B cell (primary cell): ENCODE measurements around the gene KHDC4. TPM values are rescaled to one million over a fixed set of nuclear protein-coding genes. Genes with fewer than 3 reads are reported as not detected.

Experiments used
- ATAC-seq: fragments of 200-7000 bp; cut with Tn5 transposase; one replicate; pipeline ENCODE4 v1.10.0; 2021; ENCODE audit warnings: low read depth, mild to moderate bottlenecking, moderate number of reproducible peaks, moderate library complexity
- CTCF ChIA-PET: fragments of 350-600 bp; sonication (Branson Sonifier 250); formaldehyde crosslinking; loops from one replicate; lab custom pipeline; 2021; ENCODE audit warnings: antibody characterized with exemption, inconsistent platforms; lab: Charles Lee
- POLR2A ChIA-PET: fragments of 350-600 bp; sonication (Branson Sonifier 250); formaldehyde crosslinking; loops from one replicate; lab custom pipeline; 2021; ENCODE audit warnings: antibody characterized with exemption; lab: Charles Lee
- DNase-seq: peaks from one replicate; pipeline ENCODE4 v3.0.0; 2013
- H2AFZ ChIP-seq: 2 replicates; pipeline ENCODE4 v1.6.1; 2012; ENCODE audit warnings: mild to moderate bottlenecking, low read depth, low read length; ENCODE audit not compliant: insufficient read depth, poor library complexity, severe bottlenecking
- H3K27ac ChIP-seq, 2 donors: 1 replicate in 1 of 2; 2 replicates in 1 of 2; pipeline ENCODE4 v1.5.1; 2012 to 2013; ENCODE audit warnings: low read length in 2 of 2, mild to moderate bottlenecking in 2 of 2, moderate library complexity in 1 of 2
- H3K27me3 ChIP-seq, 4 experiments: fragments of 200-600 bp in 1 of 4; sonication (generic) in 1 of 4; replicated peaks in 1 of 4; 1 replicate in 2 of 4; 2 replicates in 2 of 4; pipeline versions ENCODE4 v1.6.1 to v1.7.0; 2013 to 2016; ENCODE audit warnings: low read length in 3 of 4, mild to moderate bottlenecking in 2 of 4, mixed read lengths in 1 of 4, moderate library complexity in 1 of 4; ENCODE audit not compliant: insufficient read depth in 4 of 4, control insufficient read depth in 3 of 4; ENCODE audit errors: control extremely low read depth in 1 of 4
- H3K36me3 ChIP-seq, 2 experiments: replicated peaks in 1 of 2; 1 replicate in 1 of 2; 2 replicates in 1 of 2; pipeline versions ENCODE4 v1.6.1 to v1.7.1; 2013; ENCODE audit warnings: low read length in 1 of 2; ENCODE audit not compliant: insufficient read depth in 2 of 2, control insufficient read depth in 1 of 2; ENCODE audit errors: control extremely low read depth in 1 of 2, extremely low read depth in 1 of 2
- H3K4me1 ChIP-seq, 2 donors: fragments of 200-600 bp in 1 of 2; sonication (generic) in 1 of 2; 1 replicate in 1 of 2; 2 replicates in 1 of 2; pipeline versions ENCODE4 v1.5.1 to v1.6.1; 2013 to 2017; ENCODE audit warnings: low read length in 2 of 2; ENCODE audit not compliant: control insufficient read depth in 2 of 2, insufficient read depth in 2 of 2
- H3K4me2 ChIP-seq: replicated peaks from 2 replicates; pipeline ENCODE3; 2012; ENCODE audit warnings: mild to moderate bottlenecking, low read depth, low read length; ENCODE audit not compliant: poor library complexity, severe bottlenecking
- H3K4me3 ChIP-seq, 5 experiments: fragments of 200-600 bp in 1 of 5; sonication (generic) in 1 of 5; 1 replicate in 3 of 5; 2 replicates in 2 of 5; pipeline versions ENCODE4 v1.5.1 to v1.7.0; 2011 to 2016; ENCODE audit warnings: low read length in 4 of 5, mild to moderate bottlenecking in 4 of 5, low read depth in 2 of 5, control low read depth in 1 of 5, moderate library complexity in 1 of 5; ENCODE audit not compliant: insufficient read depth in 1 of 5; ENCODE audit errors: control extremely low read depth in 1 of 5, extremely low read depth in 1 of 5
- H3K79me2 ChIP-seq: fragments of 200-600 bp; sonication (generic); one replicate; pipeline ENCODE4 v1.6.0; 2016; ENCODE audit warnings: low read length; ENCODE audit not compliant: control insufficient read depth, insufficient read depth
- H3K9ac ChIP-seq: fragments of 200-600 bp; sonication (generic); 2 replicates; pipeline ENCODE4 v1.6.1; 2017; ENCODE audit warnings: mild to moderate bottlenecking, low read length, moderate library complexity
- H3K9me3 ChIP-seq, 3 donors: one replicate each; pipeline versions ENCODE4 v1.6.1 to v1.7.1; 2013; ENCODE audit warnings: low read length in 2 of 3; ENCODE audit not compliant: control insufficient read depth in 2 of 3, insufficient read depth in 1 of 3; ENCODE audit errors: control extremely low read depth in 1 of 3
- H4K20me1 ChIP-seq: 2 replicates; pipeline ENCODE4 v1.6.0; 2012; ENCODE audit warnings: mild to moderate bottlenecking, low read length; ENCODE audit not compliant: insufficient read depth, control insufficient read depth, poor library complexity, severe bottlenecking
- H3K27ac Mint-ChIP-seq: one replicate; pipeline ENCODE4 v1.8.0; 2021; ENCODE audit warnings: mixed read lengths
- H3K27me3 Mint-ChIP-seq: one replicate; pipeline ENCODE4 v1.8.0; 2021; ENCODE audit warnings: mixed read lengths
- H3K4me1 Mint-ChIP-seq: one replicate; pipeline ENCODE4 v1.8.0; 2021; ENCODE audit warnings: mixed read lengths
- H3K4me3 Mint-ChIP-seq: one replicate; pipeline ENCODE4 v1.8.0; 2021; ENCODE audit warnings: mixed read lengths
- H3K9me3 Mint-ChIP-seq: one replicate; pipeline ENCODE4 v1.8.0; 2022; ENCODE audit warnings: mixed read lengths; ENCODE audit not compliant: insufficient read depth
- EZH2 ChIP-seq: IDR thresholded peaks from 2 replicates; pipeline ENCODE4 v1.6.1; 2012; ENCODE audit warnings: borderline replicate concordance, low read depth, mild to moderate bottlenecking, moderate library complexity, low read length; ENCODE audit not compliant: insufficient read depth, poor library complexity, severe bottlenecking
- WGBS: methylation state at CpG from one replicate; pipeline ENCODE4 v1.1.5; 2013; ENCODE audit warnings: missing lambda C conversion rate; ENCODE audit not compliant: insufficient coverage; 5-methylcytosine and 5-hydroxymethylcytosine counted together
- intact Hi-C: fragments of 100-400 bp; cut with micrococcal nuclease; formaldehyde crosslinking; loops from one replicate; pipeline ENCODE4 v1.10.0; 2022
- polyA plus RNA-seq: library from polyadenylated mRNA; depleted of rRNA; stranded (reverse); fragments of >200 nt; gene quantifications from 2 replicates; pipeline ENCODE4 v1.2.3, GENCODE V29; 2012
- total RNA-seq, 2 donors: library from RNA; stranded (reverse); fragments of 120-200 nt in 1 of 2; gene quantifications; 1 replicate in 1 of 2; 2 replicates in 1 of 2; pipeline versions ENCODE4 v1.2.3 to v1.2.4, GENCODE V29; 2013 to 2022
- TF ChIP-seq, protein P1 (sequence below): fragments of 200-600 bp; IDR thresholded peaks from one replicate; pipeline ENCODE4 v1.8.0; 2022; ENCODE audit warnings: antibody characterized with exemption, mild to moderate bottlenecking

KHDC4 gene
- total and polyA plus RNA-seq, 2 donors (not counting 1 experiment from before 2014, with no cell fraction given), result 51.3 to 122 TPM

GRCh38 chr1:155919801-155920200 is 14.4 kb downstream of the KHDC4 start:
- Mint-ChIP-seq H3K9me3 (no peaks in the 10 kb centered on the region), H3K27me3 (no peaks in the 10 kb centered on the region), H3K4me3 (no peak overlapping the region), H3K27ac (no peak overlapping the region), H3K4me1 (no peaks in the 10 kb centered on the region)
- ChIA-PET POLR2A (no interaction called here), CTCF (interaction anchor here (5.5 kb wide), 1 partner anchor 69 kb away, joined by 17 read pairs; no protein-coding TSS in a partner anchor)
- H3K79me2 ChIP-seq, result no peaks in the 10 kb centered on the region
- peaks cover 40 to 86% of the 10 kb centered on the region in 2 experiments for H3K36me3 ChIP-seq
- no peaks in the 10 kb centered on the region for H3K9me3 ChIP-seq
- TF ChIP-seq, protein P1, sequence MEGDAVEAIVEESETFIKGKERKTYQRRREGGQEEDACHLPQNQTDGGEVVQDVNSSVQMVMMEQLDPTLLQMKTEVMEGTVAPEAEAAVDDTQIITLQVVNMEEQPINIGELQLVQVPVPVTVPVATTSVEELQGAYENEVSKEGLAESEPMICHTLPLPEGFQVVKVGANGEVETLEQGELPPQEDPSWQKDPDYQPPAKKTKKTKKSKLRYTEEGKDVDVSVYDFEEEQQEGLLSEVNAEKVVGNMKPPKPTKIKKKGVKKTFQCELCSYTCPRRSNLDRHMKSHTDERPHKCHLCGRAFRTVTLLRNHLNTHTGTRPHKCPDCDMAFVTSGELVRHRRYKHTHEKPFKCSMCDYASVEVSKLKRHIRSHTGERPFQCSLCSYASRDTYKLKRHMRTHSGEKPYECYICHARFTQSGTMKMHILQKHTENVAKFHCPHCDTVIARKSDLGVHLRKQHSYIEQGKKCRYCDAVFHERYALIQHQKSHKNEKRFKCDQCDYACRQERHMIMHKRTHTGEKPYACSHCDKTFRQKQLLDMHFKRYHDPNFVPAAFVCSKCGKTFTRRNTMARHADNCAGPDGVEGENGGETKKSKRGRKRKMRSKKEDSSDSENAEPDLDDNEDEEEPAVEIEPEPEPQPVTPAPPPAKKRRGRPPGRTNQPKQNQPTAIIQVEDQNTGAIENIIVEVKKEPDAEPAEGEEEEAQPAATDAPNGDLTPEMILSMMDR, result no peak
- TF ChIP-seq EZH2, result no peak
- intact Hi-C loops, result no loop called here
- H3K27ac ChIP-seq, result no peak overlapping the region
- H2AFZ ChIP-seq, result no peak overlapping the region
- ATAC-seq (no peak), DNase-seq (no peak)
- H3K4me3 ChIP-seq, result no peak overlapping the region
- H3K27me3 ChIP-seq, result no peaks in the 10 kb centered on the region
- H3K9ac ChIP-seq, result no peak overlapping the region
- H3K4me2 ChIP-seq, result no peak overlapping the region
- H3K4me1 ChIP-seq, result no peaks in the 10 kb centered on the region
- H4K20me1 ChIP-seq, result peaks cover 5% of the 10 kb centered on the region
- no CpG with 5 or more reads among the region's 2 CpGs for WGBS

- intact Hi-C loops, result no loop called here
- Mint-ChIP-seq H3K27me3 (no peaks in the 10 kb centered on the region), H3K27ac (no peak overlapping the region)
Observed at GRCh38 chr1:155918660-155919059, 15.6 kb downstream of the KHDC4 start.

More at GRCh38 chr1:155918660-155919059, 15.6 kb downstream of the KHDC4 start:
- Histone ChIP-seq H2AFZ (no peak overlapping the region), H3K27me3 (no peaks in the 10 kb centered on the region), H4K20me1 (peaks cover 5% of the 10 kb centered on the region), H3K36me3 (peaks cover 44 to 84% of the 10 kb centered on the region in 2 experiments), H3K27ac (no peak overlapping the region), H3K79me2 (no peaks in the 10 kb centered on the region), H3K4me3 (no peak overlapping the region), H3K9me3 (no peaks in the 10 kb centered on the region), H3K4me2 (no peak overlapping the region), H3K9ac (no peak overlapping the region), H3K4me1 (no peaks in the 10 kb centered on the region)
- TF ChIP-seq EZH2, result no peak
- TF ChIP-seq, protein P1, result no peak
- ATAC-seq, result no peak
- Mint-ChIP-seq H3K9me3 (no peaks in the 10 kb centered on the region), H3K4me1 (no peaks in the 10 kb centered on the region), H3K4me3 (no peak overlapping the region)
- CTCF ChIA-PET, result interaction anchor here (0.5 to 1.5 kb wide), 2 partner anchors 71 to 389 kb away, joined by 4 to 5 read pairs; no protein-coding TSS in a partner anchor
- DNase-seq, result no peak
- POLR2A ChIA-PET, result interaction anchor here (0.6 kb wide), 2 partner anchors 9 to 17 kb away, joined by 6 read pairs; no protein-coding TSS in a partner anchor
- 83% methylated on average over 1 of the region's 3 CpGs for WGBS
